HG02870 (cell line): ENCODE results near the gene STAT5B.

ENCODE experiments used
- ATAC-seq: cut with Tn5 transposase; IDR thresholded peaks from one replicate; pipeline ENCODE4 v1.9.1; 2021; ENCODE audit warnings: mild to moderate bottlenecking, moderate library complexity; ENCODE audit not compliant: unreplicated experiment

Gene STAT5B

GRCh38 chr17:42153919-42154742, 122.1 kb downstream of the STAT5B start:
- ATAC-seq: no peak
